H1 (cell line): ENCODE data around the gene DFFB. TPM values are rescaled to one million over a fixed set of nuclear protein-coding genes. Genes with fewer than 3 reads are reported as not detected.

Experiments
- E2F6 ChIP-seq: IDR thresholded peaks from 2 replicates; pipeline ENCODE4 v1.6.1; 2012; ENCODE audit warnings: inconsistent platforms
- KDM1A ChIP-seq: fragments of 200-600, 300-600 bp; sonication (generic); IDR thresholded peaks from 2 replicates; pipeline ENCODE4 v1.7.1; 2016; ENCODE audit warnings: mild to moderate bottlenecking, low read length, borderline replicate concordance
- SIX5 ChIP-seq: IDR thresholded peaks from 2 replicates; pipeline ENCODE4 v1.6.1; 2011; ENCODE audit warnings: mild to moderate bottlenecking, low read depth, low read length
- SP4 ChIP-seq: IDR thresholded peaks from 2 replicates; pipeline ENCODE4 v1.6.1; 2012; ENCODE audit warnings: low read length, inconsistent platforms
- polyA plus RNA-seq, 7 experiments: library from polyadenylated mRNA; depleted of rRNA in 3 of 7; stranded (reverse) in 5 of 7; unstranded in 2 of 7; fragments of >200 nt in 5 of 7; fragments of 200-250 nt in 2 of 7; gene quantifications; 1 replicate in 5 of 7; 2 replicates in 1 of 7; 4 replicates in 1 of 7; pipeline versions ENCODE4 v1.2.1 to v1.2.3, GENCODE V29; 2011 to 2013; ENCODE audit warnings: missing spikeins in 2 of 7, mixed read lengths in 2 of 7
- total RNA-seq: library from RNA; stranded (reverse); fragmentation: NEBNext Ultra II Directional; extraction: Animal tissue kit (Norgen Biotek cat#: 25700); gene quantifications from 2 replicates; pipeline ENCODE4 v1.2.1, GENCODE V29; 2021

Gene DFFB
- total and polyA plus RNA-seq, 2 of the 8 experiments (the other 6 are each of a cell fraction or from before 2014, with no cell fraction given), result 8.6 to 11.9 TPM

GRCh38 chr1:3900969-3901529 lies 43.8 kb downstream of the DFFB start (continued):
- TF ChIP-seq E2F6 (peak; percentile 22; the same call in 1 of the 2 replicates), SP4 (peak; percentile 53; the same call in 1 of the 2 replicates), SIX5 (no peak), KDM1A (no peak)
